Measurements from ENCODE around the gene FAM229A.

FAM229A gene

DNA sequence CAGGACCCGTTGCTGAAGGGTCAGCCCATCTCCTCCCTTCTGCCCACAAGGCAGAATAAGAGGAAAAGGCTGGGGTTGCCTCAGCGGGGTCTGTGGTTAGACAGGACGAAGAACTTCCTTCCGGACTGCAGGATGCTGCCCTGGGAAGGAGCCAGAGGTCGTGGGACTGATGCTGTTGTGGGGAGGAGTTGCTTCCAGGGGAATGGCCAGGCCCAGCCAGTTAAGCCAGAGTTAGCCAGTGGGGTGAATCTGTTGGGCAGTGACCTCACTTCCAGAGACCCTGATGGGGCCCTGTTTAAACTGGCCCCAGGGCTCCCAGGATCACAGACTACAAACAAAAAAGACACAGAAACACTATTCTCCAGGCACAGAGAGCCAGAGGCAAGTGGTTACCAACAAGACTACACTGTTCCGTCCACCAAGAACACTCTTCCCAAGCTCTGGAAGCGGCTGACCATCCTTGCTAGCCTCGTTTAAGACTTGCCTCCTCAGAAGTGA is 13.0 kb downstream of the FAM229A start:
- DNase-seq (ENCODE audit: low spot score), result no peak

DNA sequence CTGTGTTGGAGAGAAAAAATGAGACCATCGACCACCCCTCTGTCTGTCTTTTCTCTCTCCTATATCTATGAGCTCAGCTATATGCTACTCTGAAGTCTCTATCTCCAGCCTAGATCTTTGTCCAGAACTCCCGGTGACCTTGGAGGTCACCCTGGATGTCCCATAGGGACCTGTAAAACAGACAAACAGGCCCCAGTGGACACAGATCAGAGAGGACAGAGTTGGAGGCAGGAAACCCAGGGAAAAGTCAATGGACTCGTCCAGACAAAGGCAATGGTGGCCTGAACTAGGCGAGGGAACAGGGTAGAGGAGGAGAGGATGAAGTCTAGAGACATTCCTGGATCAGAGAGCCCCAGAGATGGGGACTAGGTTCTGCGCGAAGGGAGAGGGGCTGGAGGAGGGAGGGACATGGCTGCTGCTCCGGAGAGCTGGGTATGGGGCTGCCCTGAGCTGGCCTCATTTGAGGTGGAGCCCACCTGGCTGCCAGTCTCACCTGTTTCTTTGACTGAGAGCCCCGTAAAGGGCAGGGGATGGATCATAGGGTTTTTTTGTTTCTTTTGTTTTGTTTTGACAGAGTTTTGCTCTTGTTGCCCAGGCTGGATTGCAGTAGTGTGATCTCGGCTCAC is 15.6 kb downstream of the FAM229A start:
- DNase-seq (ENCODE audit: low spot score), result no peak

DNA sequence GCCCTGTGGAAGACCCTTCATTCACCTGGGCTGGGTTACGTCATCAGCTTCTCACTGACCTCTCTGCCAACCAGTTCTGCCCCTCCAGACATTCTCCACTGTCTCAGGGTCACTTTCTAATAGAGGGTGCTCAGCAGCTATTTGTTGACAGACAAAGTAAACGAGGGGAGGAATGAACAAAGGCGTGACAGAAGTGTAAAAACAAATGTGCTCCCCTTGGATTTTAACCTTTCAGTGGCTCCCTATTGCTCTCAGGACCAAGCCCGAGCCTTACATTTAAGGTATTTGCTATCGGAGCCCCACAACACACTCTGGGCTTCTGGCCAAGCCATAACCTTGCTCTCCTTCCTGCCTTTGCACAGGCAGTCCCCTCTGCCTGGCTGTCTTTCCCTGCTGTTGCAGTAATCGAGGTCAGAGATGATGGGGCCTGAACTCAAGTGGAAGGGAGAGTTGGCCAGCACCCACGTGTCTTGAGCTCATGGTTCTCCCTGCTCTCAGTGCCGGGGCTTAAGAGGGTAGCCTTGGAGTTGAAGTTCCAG is 16.9 kb downstream of the FAM229A start:
- DNase-seq (ENCODE audit: low spot score), result peak; percentile 33

DNA sequence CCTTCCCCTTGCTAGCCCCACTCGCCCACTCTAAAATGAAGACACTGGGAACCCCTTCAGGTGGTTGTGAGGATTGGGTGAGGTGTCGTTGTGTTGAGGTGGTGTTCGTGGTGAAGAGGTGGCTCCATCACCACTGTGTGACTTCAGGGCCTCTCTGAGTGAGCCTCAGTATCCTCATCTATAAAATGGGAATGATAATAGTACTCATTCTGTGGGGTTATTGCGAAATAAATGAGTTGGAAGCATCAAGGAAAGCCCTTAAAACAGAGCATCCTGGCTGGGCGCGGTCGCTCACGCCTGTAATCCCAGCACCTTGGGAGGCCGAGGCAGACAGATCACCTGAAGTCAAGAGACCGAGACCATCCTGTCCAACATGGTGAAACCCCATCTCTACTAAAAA is 19.6 kb downstream of the FAM229A start:
- DNase-seq (ENCODE audit: low spot score), result no peak

DNA sequence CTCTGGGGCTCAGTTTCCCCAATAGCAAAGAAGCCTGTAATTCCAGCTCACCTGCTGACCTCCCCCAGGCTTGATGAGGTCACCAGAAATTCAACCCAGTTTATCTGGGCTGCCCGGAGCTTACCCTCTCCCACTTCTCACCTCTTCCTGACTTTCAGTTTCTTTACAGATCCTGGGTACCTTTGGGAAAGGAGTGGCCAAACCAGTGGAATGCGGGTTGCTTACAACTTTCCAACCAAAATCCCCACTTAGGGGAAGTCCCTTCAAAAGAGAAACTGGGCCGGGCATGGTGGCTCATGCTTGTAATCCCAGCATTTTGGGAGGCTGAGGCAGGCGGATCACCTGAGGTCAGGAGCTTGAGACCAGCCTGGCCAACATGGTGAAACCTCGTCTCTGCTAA is 20.3 kb downstream of the FAM229A start:
- DNase-seq (ENCODE audit: low spot score), result no peak

DNA sequence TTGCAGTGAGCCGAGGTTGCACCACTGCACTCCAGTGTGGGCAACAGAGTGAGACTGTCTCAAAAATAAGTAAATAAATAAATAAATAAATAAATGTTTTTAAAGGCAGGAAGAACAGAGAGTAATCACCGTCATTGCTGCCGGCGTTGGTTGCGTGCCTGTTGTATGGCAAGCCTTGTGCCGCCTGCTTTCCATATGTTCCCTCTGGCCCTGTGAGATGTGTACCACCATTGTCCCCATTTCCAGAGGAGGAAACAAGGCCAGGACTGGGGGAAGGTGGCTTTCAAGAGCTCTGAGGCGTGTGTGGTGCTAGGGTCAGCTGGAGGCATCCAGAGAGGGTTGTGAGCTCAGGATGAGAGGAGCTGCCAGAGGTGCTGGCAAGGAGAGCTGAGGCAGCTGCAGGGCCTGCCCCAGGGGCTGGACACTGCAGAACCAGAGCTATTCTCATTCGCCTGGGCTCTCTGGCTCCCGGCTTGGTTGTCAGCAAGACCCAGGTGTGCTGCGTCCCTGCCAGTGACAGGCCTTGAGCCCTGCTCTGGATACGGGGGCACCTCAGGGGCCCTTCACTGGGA is 21.0 kb downstream of the FAM229A start:
- DNase-seq (ENCODE audit: low spot score), result no peak

DNA sequence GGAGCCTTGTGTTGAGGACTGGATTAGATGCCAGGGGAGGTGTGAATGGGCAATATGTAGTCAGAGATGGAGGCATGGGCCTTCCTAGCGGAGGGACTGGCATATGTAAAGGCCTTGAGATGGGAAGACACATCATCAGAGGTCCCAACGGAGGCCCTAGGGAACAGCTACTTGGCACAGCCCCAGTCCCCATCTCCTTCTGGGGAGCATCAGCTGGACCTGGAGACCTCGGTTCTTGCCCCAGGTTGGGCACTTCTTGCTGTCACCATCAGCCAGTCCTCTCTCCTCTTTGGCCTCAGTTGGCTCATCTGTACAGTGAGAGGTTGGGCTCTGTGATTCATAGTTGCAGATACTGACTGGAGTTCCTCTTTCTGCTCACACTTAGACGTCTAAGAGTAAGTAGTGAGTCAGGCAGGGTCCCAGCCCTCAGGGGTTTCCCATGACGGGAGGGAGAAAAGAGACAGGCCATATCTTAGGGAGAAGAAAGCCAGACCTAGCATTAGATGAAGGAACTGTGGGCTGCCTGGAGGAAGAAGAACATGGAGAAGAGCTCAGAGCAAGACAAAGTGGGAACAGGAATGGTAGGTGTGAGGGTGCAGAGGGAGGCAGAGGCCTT is 22.8 kb downstream of the FAM229A start:
- DNase-seq (ENCODE audit: low spot score), result no peak

DNA sequence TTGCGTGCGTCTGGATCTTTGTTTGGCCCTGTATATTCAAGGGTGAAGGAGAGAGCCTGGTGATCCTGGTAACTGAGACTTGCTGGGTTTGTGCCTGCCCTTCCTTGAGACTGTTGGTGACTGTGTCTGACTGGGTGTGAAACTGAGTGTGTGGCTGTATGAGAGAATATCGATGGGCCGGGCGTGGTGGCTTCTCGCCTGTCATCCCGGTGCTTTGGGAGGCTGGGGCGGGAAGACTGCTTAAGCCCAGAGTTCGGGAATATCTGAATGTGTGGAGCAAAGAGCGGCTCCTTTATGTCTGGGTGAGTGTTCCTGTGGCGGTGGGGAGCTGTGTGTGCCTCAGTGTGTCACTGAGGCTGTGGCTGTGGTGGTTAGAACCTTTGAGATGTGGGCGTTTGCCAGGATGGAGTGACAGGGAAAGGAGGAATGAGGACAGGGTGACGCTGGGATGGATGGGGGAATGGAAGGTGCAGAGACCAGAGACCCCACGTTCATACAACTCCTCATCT is 23.6 kb downstream of the FAM229A start:
- no peak for DNase-seq (ENCODE audit: low spot score)

DNA sequence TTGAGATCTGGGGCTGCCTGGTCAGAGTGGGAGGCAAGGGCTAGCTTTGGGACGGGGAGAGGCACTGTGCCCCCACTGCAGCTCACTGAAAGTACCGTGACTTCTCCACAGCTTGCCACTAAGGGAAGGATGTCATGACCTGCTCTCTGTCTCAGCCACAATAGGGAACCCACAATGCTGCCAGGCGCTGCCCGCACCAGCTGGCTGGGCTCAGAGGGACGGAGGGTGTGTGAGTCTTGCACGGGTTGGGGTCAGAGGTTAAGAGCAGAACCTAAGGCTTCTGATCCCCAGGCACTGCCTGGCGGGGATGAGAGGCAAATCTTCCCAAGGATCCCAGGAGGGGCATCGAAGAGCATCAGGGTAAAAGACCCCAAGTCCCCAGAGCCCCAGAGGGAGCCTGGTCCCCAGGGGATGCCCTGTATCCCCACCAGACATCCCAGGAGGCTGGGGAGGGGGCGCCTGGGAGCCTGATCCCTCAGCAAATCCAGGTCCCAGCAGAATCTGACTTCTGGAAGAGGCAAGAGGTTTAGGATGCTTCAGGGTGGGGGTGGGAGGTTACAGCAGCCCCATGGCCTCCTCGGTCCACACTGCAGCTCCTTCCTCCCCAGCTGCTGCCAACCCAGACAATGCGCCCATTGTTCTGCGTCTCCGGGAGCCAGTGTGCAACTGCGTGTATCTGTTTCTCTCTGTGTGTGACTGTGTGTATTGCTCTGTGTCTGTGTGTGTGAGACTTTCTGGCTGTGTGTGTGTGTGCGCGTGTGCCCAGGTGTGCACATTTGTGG is 24.2 kb downstream of the FAM229A start:
- no peak for DNase-seq (ENCODE audit: low spot score)

DNA sequence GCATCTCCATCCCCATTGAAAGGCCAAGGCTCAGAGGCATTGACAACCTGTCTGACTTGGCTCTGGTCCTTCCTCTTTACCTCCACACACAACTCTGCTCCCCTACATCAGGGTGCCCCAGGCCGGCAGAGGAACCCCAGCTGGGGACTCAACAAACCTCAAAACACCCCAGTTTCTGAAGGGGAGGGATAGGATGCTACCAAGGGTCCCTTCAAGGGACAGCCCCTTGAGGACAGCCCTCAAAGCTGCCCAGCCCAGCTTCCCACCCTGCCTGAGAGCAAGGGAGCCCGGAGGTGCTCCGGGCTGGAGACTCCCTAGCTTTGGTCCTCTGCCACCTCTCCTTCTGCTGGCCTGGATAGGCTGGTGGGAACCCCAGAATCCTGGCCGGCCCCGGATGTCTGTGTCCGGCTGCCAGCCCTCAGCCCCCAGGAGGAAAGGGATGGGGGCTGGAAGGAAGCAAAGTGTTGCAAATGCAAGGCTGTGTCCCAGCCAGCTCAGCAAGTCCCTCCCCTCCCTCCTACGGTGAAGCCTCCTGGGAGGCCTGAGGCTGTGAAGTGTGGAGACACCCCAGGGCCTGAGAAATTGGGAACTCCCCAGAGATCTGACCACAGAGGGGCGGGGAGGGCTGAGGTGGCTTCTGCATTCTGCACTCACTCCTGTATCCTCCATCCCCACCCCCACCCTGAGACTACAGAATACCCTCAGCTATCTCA is 25.2 kb downstream of the FAM229A start:
- no peak for DNase-seq (ENCODE audit: low spot score)

DNA sequence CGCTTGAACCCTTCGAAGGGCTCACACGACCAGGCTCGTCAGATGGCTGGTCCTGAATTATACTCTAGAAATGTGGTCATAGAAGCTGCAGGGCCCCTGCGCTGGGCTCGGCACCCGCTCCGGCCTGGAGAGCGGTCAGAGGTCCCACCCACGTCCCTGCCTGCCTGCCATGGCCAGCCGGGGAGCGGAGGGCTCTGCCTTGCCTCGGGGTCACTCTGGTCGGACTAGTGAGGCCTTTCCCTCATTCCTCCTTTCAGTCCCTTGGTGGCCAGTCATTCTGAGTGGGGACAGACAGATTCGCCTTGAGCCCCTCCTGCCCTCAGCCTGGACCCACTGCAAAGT is 25.7 kb downstream of the FAM229A start:
- DNase-seq (ENCODE audit: low spot score), result no peak

DNA sequence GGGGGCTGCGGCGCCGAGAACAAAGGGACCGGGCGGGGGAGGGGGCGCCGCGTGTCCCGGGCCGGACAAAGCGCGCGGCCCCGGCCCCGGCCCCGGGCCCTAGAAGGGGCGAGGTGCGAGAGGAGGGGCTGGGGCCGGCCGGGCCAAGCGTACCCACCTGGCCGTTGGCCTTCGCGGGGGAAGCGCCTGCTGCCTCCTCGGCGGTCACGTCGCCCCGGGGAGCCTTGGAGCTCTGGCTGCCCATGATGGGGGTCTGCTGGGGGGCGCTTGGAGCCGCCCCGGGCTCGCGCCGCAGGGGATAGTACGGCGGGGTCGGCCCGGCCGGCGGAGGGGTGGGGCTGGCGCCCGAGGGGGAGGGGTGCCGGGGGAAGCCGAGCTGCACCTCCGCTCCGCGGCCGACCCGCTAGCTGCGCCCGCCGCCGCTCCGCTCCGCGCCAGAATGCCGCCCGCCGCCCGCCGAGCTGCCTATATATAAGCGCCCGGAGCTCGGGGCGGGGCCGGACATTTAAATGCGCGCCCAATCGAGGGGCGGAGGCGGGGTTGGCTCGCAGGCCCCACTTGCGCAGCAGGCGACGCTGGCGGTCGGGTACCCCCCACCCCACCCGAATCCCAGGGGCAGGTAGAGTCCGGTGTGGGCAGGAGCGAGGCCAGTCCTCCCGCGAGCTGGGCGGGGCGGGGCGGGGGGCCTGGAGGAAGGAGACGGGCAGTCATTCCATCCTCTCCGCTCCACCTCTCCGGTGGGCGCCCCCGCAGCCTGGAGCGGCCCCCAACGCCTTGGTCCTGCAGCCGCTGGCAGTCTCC is 26.3 kb downstream of the FAM229A start, which contains the start of gene MARCKSL1:
Gene MARCKSL1, minus strand, starts transcription at position 444 of the 801 bp plus-strand sequence. Its CDS starts 200 bp downstream, at position 244.
- DNase-seq (ENCODE audit: low spot score), result peak; percentile 63

DNA sequence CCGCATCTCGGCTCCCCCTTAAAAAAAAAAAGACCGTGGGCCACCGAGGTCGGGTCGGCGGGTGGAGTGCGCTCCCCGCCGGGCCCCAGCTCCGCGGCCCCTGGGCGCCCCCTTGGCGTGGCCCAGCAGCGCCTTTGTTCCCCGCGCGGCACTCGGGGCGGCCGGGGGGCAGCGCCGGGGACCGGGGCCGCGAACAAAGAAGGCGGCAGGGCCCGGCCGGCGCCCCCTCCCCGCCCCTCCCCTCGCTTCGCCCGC is 26.8 kb downstream of the FAM229A start:
- DNase-seq (ENCODE audit: low spot score), result no peak

DNA sequence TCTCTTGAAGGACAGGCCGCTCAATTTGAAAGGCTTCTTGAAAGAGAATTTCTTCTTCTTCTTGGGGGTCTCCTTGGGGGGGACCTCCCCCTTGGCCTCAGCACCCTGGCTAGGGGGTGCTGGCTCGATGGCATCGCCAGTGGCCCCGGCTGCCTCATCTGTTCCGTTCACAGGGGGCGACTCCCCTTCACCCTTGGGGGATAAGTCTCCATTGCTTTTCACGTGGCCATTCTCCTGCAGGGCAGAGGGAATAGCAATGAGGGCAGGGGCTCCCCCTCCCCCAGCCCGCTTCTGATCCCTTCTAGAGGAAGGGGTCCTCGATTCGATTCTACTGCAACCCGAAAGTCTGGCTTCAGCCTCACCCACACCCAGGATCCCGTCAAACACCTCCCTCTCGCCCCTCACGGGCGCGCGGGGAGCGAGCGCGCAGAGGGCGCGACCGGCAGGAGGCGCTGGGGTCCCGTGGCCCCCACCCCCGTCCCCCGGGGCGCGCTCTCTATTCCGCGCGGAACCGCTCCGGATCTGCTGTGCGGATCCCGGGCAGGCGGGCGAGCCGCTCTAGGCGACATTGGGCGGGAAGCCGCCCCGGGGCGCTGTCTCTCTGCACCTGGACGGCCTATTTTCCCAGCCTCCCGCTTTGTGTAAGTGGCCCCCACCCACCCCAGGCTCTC is 27.3 kb downstream of the FAM229A start:
- no peak for DNase-seq (ENCODE audit: low spot score)

DNA sequence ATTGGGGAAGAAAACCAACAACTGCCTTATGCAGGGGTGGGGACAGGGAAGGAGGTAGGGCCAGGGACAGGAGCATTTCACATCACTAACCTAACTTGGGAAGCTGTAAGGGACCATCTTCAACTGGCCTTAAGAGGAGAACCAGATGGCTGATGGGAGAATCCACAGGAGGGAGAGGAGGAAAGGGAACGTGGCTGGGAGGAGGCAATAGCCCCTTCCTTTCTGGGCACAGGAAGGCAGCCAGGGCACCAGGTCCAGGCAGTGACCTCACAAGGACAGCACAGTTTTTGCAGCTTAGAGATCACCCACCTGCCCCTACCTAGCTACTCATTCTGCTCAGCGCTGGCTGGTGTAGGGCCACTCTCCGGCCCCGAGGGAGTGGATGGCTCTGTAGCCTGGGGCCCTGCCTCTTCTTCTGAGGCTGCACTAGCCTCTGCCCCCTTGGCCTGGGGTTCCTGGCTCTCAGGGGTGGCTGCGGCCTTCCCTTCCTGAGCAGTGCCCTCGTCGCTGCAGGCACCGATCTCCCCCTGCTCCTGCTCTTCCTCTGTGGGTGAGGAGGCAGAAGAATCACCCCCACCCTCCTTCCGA is 27.9 kb downstream of the FAM229A start:
- no peak for DNase-seq (ENCODE audit: low spot score)

DNA sequence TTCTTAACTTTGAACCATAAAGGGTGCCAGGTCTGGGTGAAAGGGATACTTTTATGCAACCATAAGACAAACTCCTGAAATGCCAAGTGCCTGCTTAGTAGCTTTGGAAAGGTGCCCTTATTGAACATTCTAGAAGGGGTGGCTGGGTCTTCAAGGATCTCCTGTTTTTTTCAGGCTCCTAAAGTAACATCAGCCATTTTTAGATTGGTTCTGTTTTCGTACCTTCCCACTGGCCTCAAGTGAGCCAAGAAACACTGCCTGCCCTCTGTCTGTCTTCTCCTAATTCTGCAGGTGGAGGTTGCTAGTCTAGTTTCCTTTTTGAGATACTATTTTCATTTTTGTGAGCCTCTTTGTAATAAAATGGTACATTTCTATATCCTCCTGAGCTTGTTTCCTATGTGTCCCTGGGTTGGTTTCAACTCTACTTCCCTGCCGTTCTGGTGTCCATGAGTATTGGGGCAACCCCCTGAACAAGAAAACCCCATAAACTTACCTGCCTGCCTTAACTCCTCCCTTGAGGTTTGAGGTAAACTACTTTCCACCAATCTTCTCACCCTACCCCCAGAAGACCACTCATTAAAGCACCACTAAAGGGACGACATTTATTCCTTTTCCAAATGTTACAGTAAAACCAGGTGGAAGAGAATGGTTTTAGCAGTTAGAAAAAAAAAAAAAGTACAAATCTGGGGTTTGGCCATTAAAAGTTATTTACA is 28.9 kb downstream of the FAM229A start:
- no peak for DNase-seq (ENCODE audit: low spot score)

DNA sequence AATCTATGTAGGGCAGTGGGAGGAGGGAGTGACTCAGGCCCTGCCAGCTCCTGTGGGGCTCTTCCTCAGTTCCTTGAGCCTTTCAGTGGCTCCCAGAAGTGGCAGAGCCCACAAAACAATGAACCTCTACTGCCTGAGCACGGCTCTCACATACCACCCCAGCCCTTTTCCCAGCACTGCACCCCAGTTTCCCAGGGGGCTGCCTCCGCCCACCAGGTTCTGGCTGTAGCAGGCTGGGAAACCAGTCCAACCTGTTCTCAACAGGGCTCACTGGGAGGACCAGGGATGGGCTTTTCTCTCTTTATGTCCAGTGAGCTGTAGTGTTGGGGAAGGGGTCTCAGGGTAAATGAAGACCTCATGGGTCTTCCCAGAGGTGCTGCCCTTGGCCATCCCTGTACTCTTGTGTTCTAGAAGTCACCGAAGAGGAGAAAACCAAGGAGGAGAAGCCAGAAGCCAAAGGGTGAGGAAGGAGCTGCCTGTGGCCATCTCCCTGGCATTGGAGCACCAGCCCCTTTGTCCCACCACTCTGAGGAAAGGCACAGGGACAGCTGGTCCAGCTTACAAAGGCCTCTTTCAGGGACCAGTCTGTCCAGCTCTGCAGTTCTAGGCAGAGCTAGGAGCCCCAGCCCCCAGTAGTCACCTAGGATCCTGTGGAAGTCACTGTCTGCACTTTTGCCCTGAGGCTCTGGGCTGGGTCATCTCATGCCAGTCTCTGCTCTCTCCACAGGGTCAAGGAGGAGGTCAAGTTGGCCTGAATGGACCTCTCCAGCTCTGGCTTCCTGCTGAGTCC is 29.8 kb downstream of the FAM229A start:
- DNase-seq (ENCODE audit: low spot score), result no peak

DNA sequence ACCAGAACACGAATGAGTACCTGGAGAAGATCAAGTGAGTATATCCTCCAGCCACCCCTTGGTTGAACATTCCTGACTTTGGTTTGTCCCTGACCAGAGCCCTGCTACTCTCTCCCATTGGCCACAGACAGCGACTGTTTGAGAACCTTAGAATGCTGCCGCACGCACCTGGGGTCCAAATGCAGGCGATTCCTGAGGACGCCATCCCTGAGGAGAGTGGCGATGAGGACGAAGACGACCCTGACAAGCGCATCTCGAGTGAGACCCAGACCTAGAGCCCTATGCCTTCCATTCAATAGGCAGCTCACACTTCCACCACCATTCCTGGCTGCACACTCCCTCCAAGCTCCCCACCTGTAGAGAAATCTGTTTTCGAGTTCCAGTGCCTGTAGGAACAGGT is 30.7 kb downstream of the FAM229A start:
- DNase-seq (ENCODE audit: low spot score), result no peak
